OCI-LY1 (cell line): ENCODE data around the gene GRIN2A.

Experiments
- H2AFZ ChIP-seq: fragments of 200-600 bp; sonication (generic), shearing (Covaris generic); 2 replicates; pipeline ENCODE4 v1.6.0; 2014; ENCODE audit warnings: antibody characterized with exemption, mild to moderate bottlenecking, low read length
- H3F3A ChIP-seq: fragments of 200-600 bp; sonication (generic), shearing (Covaris generic); 2 replicates; pipeline ENCODE4 v1.6.0; 2014; ENCODE audit warnings: mild to moderate bottlenecking, antibody characterized with exemption, low read length, moderate library complexity; ENCODE audit not compliant: insufficient read depth
- H3K27ac ChIP-seq: fragments of 200-600 bp; sonication (generic); 2 replicates; pipeline ENCODE4 v1.5.1; 2014; ENCODE audit warnings: low read length, mixed run types, mild to moderate bottlenecking, low read depth; ENCODE audit not compliant: poor library complexity, severe bottlenecking
- H3K27me3 ChIP-seq: fragments of 200-600 bp; sonication (generic); 2 replicates; pipeline ENCODE4 v1.6.0; 2014; ENCODE audit warnings: antibody characterized with exemption, mild to moderate bottlenecking, low read length, moderate library complexity; ENCODE audit not compliant: insufficient read depth
- H3K36me3 ChIP-seq: fragments of 200-600 bp; sonication (generic); 2 replicates; pipeline ENCODE4 v1.6.1; 2014; ENCODE audit warnings: mild to moderate bottlenecking, antibody characterized with exemption, low read length, moderate library complexity, mixed read lengths; ENCODE audit not compliant: insufficient read depth
- H3K4me1 ChIP-seq: fragments of 200-600 bp; sonication (generic); 2 replicates; pipeline ENCODE4 v1.5.1; 2014; ENCODE audit warnings: mild to moderate bottlenecking, low read length, moderate library complexity; ENCODE audit not compliant: insufficient read depth, severe bottlenecking
- H3K4me2 ChIP-seq: fragments of 200-600 bp; sonication (generic), shearing (Covaris generic); 2 replicates; pipeline ENCODE4 v1.6.1; 2014; ENCODE audit warnings: low read length
- H3K4me3 ChIP-seq: fragments of 200-600 bp; sonication (generic); 2 replicates; pipeline ENCODE4 v1.5.1; 2014; ENCODE audit warnings: low read length, low read depth, mild to moderate bottlenecking, mixed read lengths; ENCODE audit not compliant: poor library complexity, severe bottlenecking
- H3K79me2 ChIP-seq: fragments of 200-600 bp; shearing (Covaris generic); 2 replicates; pipeline ENCODE4 v1.6.1; 2016; ENCODE audit warnings: mixed run types, low read length, mixed read lengths; ENCODE audit not compliant: insufficient read depth
- H3K9ac ChIP-seq: fragments of 200-600 bp; sonication (generic), shearing (Covaris generic); 2 replicates; pipeline ENCODE4 v1.6.1; 2014; ENCODE audit warnings: mild to moderate bottlenecking, low read length, mixed read lengths
- H3K9me2 ChIP-seq: fragments of 200-600 bp; sonication (generic), shearing (Covaris generic); 2 replicates; pipeline ENCODE4 v1.6.1; 2014; ENCODE audit warnings: low read depth, mild to moderate bottlenecking, low read length, mixed read lengths
- H3K9me3 ChIP-seq: fragments of 200-600 bp; shearing (Covaris generic); 2 replicates; pipeline ENCODE4 v1.6.1; 2014; ENCODE audit warnings: low read length, mixed read lengths
- H4K20me1 ChIP-seq: fragments of 200-600 bp; sonication (generic), shearing (Covaris generic); 2 replicates; pipeline ENCODE4 v1.6.0; 2016; ENCODE audit warnings: mild to moderate bottlenecking, low read length; ENCODE audit not compliant: insufficient read depth
- EZH2 ChIP-seq: fragments of 200-600 bp; sonication (generic), shearing (Covaris generic); IDR thresholded peaks from 2 replicates; pipeline ENCODE4 v1.8.0; 2017; ENCODE audit warnings: borderline replicate concordance, mixed run types, mild to moderate bottlenecking, antibody characterized with exemption, low read length, moderate library complexity, mixed read lengths
- TF ChIP-seq, protein P1 (sequence below): fragments of 200-600 bp; sonication (generic), shearing (Covaris generic); IDR thresholded peaks from 2 replicates; pipeline ENCODE4 v1.5.1; 2017; ENCODE audit warnings: mild to moderate bottlenecking, antibody characterized with exemption, low read length, moderate library complexity, mixed read lengths

Gene GRIN2A

GRCh38 chr16:10031955-10032354, 150.3 kb downstream of the GRIN2A start:
- Histone ChIP-seq H3F3A (no peaks in the 10 kb centered on the region), H3K4me2 (no peak overlapping the region), H2AFZ (no peak overlapping the region), H3K4me1 (no peaks in the 10 kb centered on the region), H3K9me3 (no peaks in the 10 kb centered on the region), H4K20me1 (no peaks in the 10 kb centered on the region), H3K4me3 (no peak overlapping the region), H3K79me2 (no peaks in the 10 kb centered on the region), H3K36me3 (no peaks in the 10 kb centered on the region), H3K9ac (no peak overlapping the region), H3K27ac (no peak overlapping the region), H3K9me2 (no peaks in the 10 kb centered on the region), H3K27me3 (no peaks in the 10 kb centered on the region)
- TF ChIP-seq, protein P1, sequence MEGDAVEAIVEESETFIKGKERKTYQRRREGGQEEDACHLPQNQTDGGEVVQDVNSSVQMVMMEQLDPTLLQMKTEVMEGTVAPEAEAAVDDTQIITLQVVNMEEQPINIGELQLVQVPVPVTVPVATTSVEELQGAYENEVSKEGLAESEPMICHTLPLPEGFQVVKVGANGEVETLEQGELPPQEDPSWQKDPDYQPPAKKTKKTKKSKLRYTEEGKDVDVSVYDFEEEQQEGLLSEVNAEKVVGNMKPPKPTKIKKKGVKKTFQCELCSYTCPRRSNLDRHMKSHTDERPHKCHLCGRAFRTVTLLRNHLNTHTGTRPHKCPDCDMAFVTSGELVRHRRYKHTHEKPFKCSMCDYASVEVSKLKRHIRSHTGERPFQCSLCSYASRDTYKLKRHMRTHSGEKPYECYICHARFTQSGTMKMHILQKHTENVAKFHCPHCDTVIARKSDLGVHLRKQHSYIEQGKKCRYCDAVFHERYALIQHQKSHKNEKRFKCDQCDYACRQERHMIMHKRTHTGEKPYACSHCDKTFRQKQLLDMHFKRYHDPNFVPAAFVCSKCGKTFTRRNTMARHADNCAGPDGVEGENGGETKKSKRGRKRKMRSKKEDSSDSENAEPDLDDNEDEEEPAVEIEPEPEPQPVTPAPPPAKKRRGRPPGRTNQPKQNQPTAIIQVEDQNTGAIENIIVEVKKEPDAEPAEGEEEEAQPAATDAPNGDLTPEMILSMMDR, result no peak
- TF ChIP-seq EZH2, result no peak

DNA sequence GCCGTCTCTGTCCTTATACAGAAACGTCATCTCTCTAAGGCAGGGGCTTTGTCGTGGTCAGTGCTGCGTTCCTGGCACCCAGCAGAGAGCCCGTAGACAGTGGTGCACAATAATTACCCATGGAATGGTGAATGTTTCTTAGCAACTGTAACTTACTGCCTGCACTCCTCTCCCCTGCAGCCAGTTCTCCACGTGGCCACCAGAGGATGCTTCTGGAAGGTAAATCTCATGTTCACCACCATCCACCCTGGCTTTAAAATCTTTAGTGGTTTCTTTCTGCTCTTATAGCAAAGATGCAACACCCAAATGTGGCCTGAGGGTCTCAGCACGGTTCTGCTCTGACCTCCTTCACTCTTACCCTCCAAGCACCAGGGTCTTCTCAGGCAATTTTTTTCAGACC, 150.8 kb downstream of the GRIN2A start:
- Histone ChIP-seq H2AFZ (no peak overlapping the region), H3K4me2 (no peak overlapping the region), H3K9ac (no peak overlapping the region), H4K20me1 (no peaks in the 10 kb centered on the region), H3K4me1 (no peaks in the 10 kb centered on the region), H3F3A (no peaks in the 10 kb centered on the region), H3K36me3 (no peaks in the 10 kb centered on the region), H3K9me3 (no peaks in the 10 kb centered on the region), H3K27me3 (no peaks in the 10 kb centered on the region), H3K9me2 (no peaks in the 10 kb centered on the region), H3K4me3 (no peak overlapping the region), H3K27ac (no peak overlapping the region), H3K79me2 (no peaks in the 10 kb centered on the region)
- no peak for TF ChIP-seq EZH2
- TF ChIP-seq, protein P1, result no peak

DNA sequence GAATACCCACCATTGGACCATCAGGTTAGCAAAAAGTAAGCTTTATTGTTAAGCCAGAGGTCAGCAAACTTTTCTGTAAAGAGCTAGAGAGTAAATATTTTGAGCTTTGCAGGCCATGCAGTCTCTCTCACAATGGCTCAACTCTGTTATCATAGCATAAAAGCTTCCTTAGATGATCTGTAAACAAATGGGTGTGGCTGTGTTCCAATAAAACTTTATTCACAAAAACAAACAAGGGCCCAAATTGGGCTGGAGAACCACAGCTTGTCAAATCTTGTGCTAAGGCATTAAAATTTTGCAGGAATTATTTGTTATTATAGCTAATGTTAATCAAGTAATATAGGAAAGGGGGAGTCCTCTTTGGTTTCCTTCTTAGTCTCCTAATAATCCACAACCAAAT, 153.6 kb downstream of the GRIN2A start:
- Histone ChIP-seq H3K27me3 (no peaks in the 10 kb centered on the region), H3K79me2 (no peaks in the 10 kb centered on the region), H3F3A (no peaks in the 10 kb centered on the region), H3K9me2 (no peaks in the 10 kb centered on the region), H3K4me3 (no peak overlapping the region), H3K27ac (no peak overlapping the region), H3K4me1 (no peaks in the 10 kb centered on the region), H3K9me3 (no peaks in the 10 kb centered on the region), H2AFZ (no peak overlapping the region), H3K36me3 (no peaks in the 10 kb centered on the region), H3K4me2 (no peak overlapping the region), H4K20me1 (no peaks in the 10 kb centered on the region), H3K9ac (no peak overlapping the region)
- TF ChIP-seq, protein P1, result no peak
- no peak for TF ChIP-seq EZH2
